DMS153 (cell line): Measurements from ENCODE around the gene LRCH1.

Experiments used
- DNase-seq: peaks from one replicate; lab custom pipeline; 2025; lab: John Stamatoyannopoulos, UW

The LRCH1 gene

GRCh38 chr13:46615888-46616531 lies 63.0 kb downstream of the LRCH1 start:
- peak; percentile 67 for DNase-seq

DNA sequence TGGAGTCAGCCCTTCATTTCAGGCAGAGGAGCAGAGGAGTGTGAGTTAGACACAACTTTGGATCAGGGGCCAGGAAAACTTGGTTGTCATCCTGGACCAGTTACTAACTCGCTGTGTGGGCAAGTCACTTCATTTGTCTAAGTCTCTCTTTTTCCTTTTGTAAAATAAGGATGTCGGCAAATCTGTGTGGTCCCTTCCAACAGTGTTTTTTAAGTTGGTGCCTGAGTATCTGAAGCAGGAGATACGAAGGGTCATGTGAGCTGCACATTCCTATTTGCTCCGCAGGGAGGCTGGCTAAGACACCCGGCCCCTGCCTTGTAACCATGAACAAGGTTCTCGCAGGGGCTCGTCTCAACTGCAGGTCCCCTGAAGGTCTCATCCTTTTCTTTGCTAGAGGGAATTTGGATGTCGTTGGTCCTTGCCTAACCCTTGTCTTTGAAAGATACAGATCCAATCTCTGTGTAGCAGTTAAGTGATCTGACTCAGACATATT lies 64.3 kb downstream of the LRCH1 start:
- DNase-seq, result no peak

DNA sequence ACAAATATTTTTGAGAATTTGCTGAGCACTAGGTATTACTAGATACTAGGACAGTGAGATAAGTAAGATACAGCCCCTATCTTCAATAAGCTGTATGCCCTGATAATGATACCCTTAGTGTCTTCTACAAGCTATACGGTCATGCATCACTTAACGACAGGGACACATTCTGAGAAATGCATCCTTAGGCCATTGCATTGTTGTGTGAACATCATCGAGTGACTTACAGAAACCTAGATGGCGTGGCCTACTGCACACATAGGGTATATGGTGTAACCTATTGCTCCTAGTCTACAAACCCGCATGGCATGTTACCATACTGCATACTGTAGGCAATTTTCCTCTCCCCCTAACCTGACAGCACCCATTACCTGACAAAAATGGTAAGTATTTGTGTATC lies 64.9 kb downstream of the LRCH1 start:
- no peak for DNase-seq

- no peak for DNase-seq
Observed at GRCh38 chr13:46618694-46619254, 65.8 kb downstream of the LRCH1 start.

GRCh38 chr13:46620029-46620428 lies 67.1 kb downstream of the LRCH1 start:
- no peak for DNase-seq

GRCh38 chr13:46620471-46620870 lies 67.5 kb downstream of the LRCH1 start:
- DNase-seq, result no peak

DNA sequence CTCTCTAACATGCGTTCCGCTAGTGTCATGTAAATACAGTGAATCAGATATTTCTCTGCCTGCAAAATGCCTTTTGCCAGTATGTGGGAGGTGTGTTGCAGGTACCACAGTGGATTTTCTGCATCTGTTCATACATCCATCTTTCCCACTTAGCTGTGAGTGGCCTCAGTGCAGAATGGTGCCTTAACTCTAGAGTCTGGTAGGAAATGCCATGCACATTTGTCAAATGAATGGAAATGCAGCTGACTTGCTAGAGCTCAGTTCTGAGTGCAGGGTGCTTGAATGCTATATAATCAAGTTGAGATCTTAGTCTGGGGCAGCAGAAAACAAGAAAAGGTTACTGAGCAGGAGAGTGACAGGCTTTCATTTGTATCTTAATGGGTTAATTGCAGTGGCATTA lies 68.2 kb downstream of the LRCH1 start:
- DNase-seq, result no peak

DNA sequence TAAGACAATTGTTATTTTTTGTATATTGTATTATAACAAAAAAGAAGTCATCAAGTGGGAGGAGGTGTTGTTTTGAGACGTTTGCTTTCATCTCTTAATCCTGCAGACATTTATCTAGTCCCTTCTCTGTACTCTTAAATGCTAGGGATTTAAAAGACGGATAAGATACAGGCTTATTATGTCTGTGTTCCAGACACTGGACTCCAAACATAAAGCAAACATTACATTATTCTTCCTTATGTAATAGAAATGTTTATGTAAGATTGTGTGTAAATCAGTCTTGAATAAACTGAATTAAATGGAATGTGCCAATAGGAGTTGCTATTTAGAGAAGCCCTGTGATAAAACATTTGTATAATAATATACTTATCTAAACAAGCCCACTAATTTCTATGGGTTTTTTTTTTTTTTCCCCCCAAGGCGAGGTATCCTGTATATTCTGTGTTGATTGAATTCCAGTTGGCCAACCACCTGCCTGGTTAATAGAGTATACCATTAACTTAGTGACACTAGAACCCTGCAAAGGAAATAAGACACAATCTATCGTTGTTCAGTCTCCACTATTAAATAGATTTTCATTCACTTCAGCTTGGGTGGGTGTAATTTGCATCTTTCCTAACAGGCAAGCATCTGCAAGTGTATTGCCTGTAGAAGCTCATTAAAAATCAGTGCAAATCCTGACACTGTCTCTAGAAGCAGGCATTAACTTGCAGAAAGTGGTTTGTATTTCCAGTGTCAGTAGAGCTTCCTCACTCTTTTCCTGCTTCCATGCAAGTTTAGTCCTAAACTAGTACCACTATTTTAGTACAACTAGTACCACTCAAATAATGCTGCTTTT lies 69.0 kb downstream of the LRCH1 start:
- DNase-seq, result no peak

DNA sequence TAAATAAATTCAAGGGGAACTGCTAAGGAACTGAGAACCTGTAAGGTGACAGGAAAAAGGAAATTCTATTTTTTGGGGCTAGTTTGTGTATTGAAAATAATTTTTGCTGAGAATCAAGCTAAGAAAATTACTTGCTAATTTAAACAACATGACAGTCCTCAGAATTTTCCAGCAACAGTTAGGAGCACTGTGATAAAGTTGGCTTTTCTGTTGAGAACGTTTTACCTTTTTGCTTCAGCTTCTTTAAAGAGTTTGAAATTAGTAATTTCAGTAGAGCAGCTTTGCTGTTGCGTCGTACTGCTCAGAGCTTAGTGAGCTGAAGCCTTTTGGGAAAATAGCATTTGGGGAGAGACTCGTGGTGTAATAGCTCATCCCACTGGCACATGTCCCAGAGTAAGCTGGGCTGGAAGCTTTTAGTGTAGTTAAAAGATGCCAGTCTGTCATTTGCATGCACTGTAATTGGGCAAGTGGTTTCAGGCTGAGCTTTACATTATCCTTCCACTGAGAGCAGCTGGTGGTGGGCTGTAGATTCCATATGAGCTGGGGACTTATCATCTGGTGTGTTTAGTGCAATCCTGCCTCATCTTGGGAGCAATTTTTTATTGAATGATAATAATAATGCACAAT lies 69.8 kb downstream of the LRCH1 start:
- no peak for DNase-seq

DNA sequence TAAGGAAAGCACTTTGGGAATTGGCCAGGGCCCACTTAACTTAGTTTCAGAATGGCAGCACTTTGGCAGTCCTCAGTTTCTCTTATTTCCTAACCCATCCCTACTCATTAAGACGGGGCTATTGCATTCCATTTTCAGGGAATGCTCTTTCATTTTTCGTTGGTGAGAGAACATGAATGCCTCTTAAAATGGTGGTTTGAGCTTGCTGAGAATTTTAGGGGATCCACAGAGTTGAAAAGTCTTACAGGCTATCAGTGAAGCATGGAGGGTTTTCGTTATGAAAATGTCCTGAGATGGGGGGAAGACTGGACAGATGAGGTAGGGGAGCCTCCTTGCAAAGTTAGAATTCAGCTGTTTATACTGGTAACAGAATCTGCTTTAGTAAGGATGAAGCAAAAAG lies 71.4 kb downstream of the LRCH1 start:
- DNase-seq, result no peak

DNA sequence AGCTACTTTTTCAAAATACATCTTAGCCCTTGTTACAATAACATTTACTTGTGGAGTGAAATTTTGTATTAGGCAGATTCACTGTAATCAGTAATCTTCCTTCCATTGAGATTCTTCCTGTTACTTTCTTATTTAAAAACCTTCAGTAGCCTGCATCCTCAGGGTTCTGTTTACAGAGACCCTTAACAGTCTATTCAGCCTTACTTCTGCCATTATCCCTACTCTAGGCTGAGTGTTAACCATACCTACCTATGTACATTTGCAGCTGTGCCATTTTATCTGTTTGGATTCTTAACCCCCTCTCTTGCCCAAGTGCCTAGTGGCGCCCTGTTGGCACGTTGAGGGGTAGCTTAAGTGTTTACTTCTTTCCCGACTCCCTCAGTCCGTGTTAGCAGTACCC lies 71.9 kb downstream of the LRCH1 start:
- no peak for DNase-seq

GRCh38 chr13:46627462-46627861 lies 74.5 kb downstream of the LRCH1 start:
- DNase-seq, result no peak

- no peak for DNase-seq
Observed at GRCh38 chr13:46628622-46629365, 75.8 kb downstream of the LRCH1 start.

DNA sequence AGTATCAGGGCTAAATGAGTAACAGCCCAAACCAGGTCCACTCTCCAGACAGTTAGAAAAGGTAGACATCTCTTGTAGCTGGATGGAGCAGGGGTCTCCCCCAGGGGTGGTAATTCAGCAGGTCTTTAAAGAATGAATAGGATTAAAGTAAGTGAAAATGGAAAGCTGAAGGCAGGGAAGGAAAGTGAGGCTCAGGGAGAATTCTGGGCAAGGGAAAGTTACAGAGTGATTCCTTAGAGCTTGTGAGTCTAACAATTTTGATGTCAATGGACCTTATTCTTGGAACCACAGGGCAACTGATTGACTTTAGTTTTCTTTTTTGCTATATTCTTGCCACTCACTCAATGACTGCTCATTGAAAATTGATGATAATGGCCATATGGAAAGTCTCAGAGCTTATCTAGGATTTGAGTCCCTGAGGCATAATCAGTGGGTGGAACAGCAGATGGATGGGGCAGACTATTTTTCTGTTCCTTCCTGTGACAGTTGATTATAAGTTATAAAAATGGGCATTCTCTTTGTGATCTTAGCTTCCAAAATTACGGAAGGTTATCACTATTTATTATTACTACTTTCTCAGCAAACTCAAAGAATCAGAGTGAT lies 76.9 kb downstream of the LRCH1 start:
- no peak for DNase-seq

DNA sequence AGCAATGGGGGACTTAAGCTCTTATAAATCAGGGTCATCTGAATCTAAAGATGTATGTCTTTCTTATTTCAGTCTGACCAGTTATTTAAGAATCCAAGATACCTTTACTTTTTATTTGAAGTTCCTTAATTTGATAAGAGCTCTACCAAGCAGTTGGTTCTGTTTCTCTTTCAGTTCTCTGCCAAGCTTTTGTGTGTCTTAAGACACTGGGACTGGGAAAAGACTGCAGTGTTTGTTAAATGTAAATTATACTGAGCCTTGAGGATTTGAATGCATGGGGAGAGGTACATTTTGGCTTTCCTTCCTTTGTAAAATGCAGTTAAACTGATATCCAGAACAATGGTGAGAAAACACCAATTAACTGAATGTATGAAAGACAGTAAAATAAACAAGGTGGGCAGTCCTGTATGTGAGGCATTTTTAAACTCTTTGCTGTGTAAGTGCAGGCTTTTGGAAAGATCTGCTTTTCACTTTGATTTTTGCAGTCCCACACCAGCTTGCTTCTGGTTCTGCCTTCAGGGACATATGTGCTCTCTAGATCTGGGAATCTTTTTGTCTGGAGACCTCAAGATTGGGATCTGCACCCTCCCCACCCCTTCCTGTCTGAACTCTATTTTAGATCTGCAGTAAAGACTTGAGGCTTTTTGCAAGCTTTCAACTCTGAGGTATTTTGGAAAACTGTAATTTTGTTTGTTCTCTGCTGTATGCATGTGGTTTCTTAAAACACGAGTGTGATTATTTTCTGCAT lies 77.6 kb downstream of the LRCH1 start:
- no peak for DNase-seq

DNA sequence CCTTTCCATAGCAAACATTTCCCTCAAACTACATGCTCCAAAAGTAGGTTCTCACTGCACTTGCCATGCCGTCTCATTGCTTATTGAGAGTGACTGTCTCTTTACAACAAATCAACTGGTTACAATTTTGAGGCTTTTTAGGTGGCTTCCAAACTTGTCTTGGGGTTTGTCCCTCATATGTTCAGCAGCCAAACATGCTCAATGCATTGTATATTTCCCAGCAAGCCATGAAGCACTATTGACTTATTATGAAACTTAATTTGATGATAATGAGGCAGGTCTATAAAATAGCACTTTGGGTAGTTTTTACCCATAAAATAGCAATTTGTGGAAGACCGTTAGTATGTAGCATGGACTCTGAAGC lies 78.2 kb downstream of the LRCH1 start:
- no peak for DNase-seq

- no peak for DNase-seq
Observed at GRCh38 chr13:46632176-46632575, 79.2 kb downstream of the LRCH1 start.

DNA sequence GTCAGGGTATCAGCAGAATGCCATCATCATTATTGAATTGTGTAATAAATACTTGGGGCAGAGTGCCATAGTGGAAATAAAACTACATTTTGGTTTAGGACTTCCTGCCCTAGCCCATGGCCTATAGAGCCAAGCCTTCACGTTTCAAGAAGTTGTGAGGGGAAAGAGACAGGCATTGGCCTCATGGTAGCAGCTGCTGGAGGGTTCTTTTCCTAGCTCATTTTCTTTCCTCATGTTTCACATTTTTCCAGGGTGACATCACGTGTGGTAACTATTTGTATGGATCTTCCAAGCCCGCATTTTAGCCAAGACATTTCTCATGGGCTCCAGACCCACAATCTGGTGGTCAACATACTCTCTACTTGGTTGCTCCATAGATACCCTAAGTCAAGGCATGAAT lies 80.4 kb downstream of the LRCH1 start:
- no peak for DNase-seq

- DNase-seq, result no peak
Observed at GRCh38 chr13:46636451-46636850, 83.5 kb downstream of the LRCH1 start.

GRCh38 chr13:46637213-46637612 lies 84.2 kb downstream of the LRCH1 start:
- DNase-seq, result no peak

DNA sequence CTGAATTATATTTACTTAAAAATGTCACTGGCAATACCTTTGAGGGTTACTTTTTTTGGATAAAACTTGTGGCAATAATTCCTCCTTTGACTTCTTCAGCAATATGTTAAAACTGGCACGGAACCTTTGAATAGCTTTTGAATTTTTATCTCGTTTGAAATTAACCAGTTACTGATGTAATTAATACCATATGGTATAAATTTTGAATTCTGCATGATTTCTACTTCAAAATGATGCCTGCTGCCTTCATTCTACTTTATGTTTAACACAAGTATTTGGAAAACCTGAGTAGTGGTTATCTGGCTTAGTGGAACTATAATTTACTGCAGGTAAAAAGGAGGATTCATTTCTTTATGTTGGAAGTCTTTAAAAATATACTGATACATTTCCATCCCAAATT lies 85.3 kb downstream of the LRCH1 start:
- no peak for DNase-seq
